Spinal cord (tissue), 10 donors: Measurements from ENCODE around the gene RNASEH1. TPM values are rescaled to one million over a fixed set of nuclear protein-coding genes. Genes with fewer than 3 reads are reported as not detected.

Experiments
- DNase-seq, 6 donors: peaks; one replicate each; pipeline versions ENCODE4 v3.0.0 to v3.0.0-alpha.2; 2013 to 2015; ENCODE audit warnings: low spot score in 6 of 6, low read depth in 4 of 6
- H3K27ac ChIP-seq: one replicate; pipeline ENCODE4 v1.5.1; 2013; ENCODE audit warnings: low read depth, low read length, control low read depth
- H3K27me3 ChIP-seq: one replicate; pipeline ENCODE4 v1.6.1; 2013; ENCODE audit warnings: low read length; ENCODE audit not compliant: control insufficient read depth, insufficient read depth
- H3K36me3 ChIP-seq: one replicate; pipeline ENCODE4 v1.6.1; 2013; ENCODE audit warnings: low read length; ENCODE audit not compliant: control insufficient read depth, insufficient read depth
- H3K4me1 ChIP-seq: one replicate; pipeline ENCODE4 v1.6.1; 2013; ENCODE audit warnings: low read length; ENCODE audit not compliant: control insufficient read depth, insufficient read depth
- H3K4me3 ChIP-seq: one replicate; pipeline ENCODE4 v1.5.1; 2013; ENCODE audit warnings: low read depth, low read length, control low read depth
- H3K9me3 ChIP-seq: one replicate; pipeline ENCODE4 v1.6.1; 2013; ENCODE audit warnings: low read length; ENCODE audit not compliant: control insufficient read depth, insufficient read depth
- WGBS: methylation state at CpG from one replicate; pipeline ENCODE4 v1.1.5; 2013; ENCODE audit warnings: missing lambda C conversion rate; ENCODE audit not compliant: insufficient coverage; 5-methylcytosine and 5-hydroxymethylcytosine counted together
- polyA plus RNA-seq, 2 donors: library from polyadenylated mRNA; unstranded; fragments of 120-200 nt; gene quantifications; one replicate each; pipeline ENCODE4 v1.2.1, GENCODE V29; 2013; ENCODE audit not compliant: insufficient read length in 2 of 2
- total RNA-seq, 2 donors: library from RNA; depleted of rRNA in 1 of 2; stranded (reverse); fragments of 120-200 nt in 1 of 2; fragments of >200 nt in 1 of 2; gene quantifications; one replicate each; pipeline versions ENCODE4 v1.2.3 to v1.2.4, GENCODE V29; 2013 to 2014
- donor health status: healthy.

The RNASEH1 gene
- total and polyA plus RNA-seq, 4 donors = 14.5 to 21.5 (median 18.0) TPM

GRCh38 chr2:3566806-3567205, 8.7 kb upstream of the RNASEH1 start:
- WGBS = 89% methylated on average over 7 of the region's 9 CpGs
- DNase-seq = no peak
- Histone ChIP-seq H3K36me3 (peaks cover 2% of the 10 kb centered on the region), H3K4me3 (no peak overlapping the region), H3K27me3 (no peaks in the 10 kb centered on the region), H3K4me1 (no peaks in the 10 kb centered on the region), H3K27ac (no peak overlapping the region), H3K9me3 (no peaks in the 10 kb centered on the region)

- H3K4me3 ChIP-seq = no peak overlapping the region
- no peak overlapping the region for H3K27ac ChIP-seq
- peaks cover 12% of the 10 kb centered on the region for H3K36me3 ChIP-seq
- no peak for DNase-seq
- WGBS = 43% methylated on average over 2 of the region's 6 CpGs
- no peaks in the 10 kb centered on the region for H3K4me1 ChIP-seq
- no peaks in the 10 kb centered on the region for H3K27me3 ChIP-seq
- H3K9me3 ChIP-seq = no peaks in the 10 kb centered on the region
Measured at GRCh38 chr2:3565117-3565516, 7.0 kb upstream of the RNASEH1 start.

- peaks cover 8% of the 10 kb centered on the region for H3K4me1 ChIP-seq
- no peak for DNase-seq
- 92% methylated on average over 5 of the region's 5 CpGs for WGBS
- no peaks in the 10 kb centered on the region for H3K9me3 ChIP-seq
- peaks cover 13% of the 10 kb centered on the region for H3K36me3 ChIP-seq
- H3K27ac ChIP-seq = no peak overlapping the region
- no peak overlapping the region for H3K4me3 ChIP-seq
- no peaks in the 10 kb centered on the region for H3K27me3 ChIP-seq
Measured at GRCh38 chr2:3563521-3563976, 5.4 kb upstream of the RNASEH1 start.

GRCh38 chr2:3557639-3558204, 411 bp downstream of the RNASEH1 start:
- Histone ChIP-seq H3K4me3 (peak overlapping the region; percentile 80), H3K27ac (peak overlapping the region; percentile 88), H3K4me1 (peaks cover 8% of the 10 kb centered on the region), H3K27me3 (no peaks in the 10 kb centered on the region), H3K9me3 (no peaks in the 10 kb centered on the region), H3K36me3 (peaks cover 41% of the 10 kb centered on the region)
- no peak for DNase-seq
- 0% methylated on average over 40 of the region's 40 CpGs for WGBS

- no peaks in the 10 kb centered on the region for H3K9me3 ChIP-seq
- H3K4me1 ChIP-seq = peaks cover 4% of the 10 kb centered on the region
- H3K27ac ChIP-seq = no peak overlapping the region
- no peak overlapping the region for H3K4me3 ChIP-seq
- 90% methylated on average over 5 of the region's 10 CpGs for WGBS
- H3K27me3 ChIP-seq = no peaks in the 10 kb centered on the region
- no peak for DNase-seq
- H3K36me3 ChIP-seq = peaks cover 60% of the 10 kb centered on the region
Measured at GRCh38 chr2:3553946-3554345, 4.2 kb downstream of the RNASEH1 start.

GRCh38 chr2:3547915-3548314, 10.2 kb downstream of the RNASEH1 start:
- 96% methylated on average over 2 of the region's 2 CpGs for WGBS
- no peak for DNase-seq
- Histone ChIP-seq H3K27ac (no peak overlapping the region), H3K36me3 (peaks cover 75% of the 10 kb centered on the region), H3K9me3 (no peaks in the 10 kb centered on the region), H3K4me1 (no peaks in the 10 kb centered on the region), H3K27me3 (no peaks in the 10 kb centered on the region), H3K4me3 (no peak overlapping the region)

GRCh38 chr2:3545788-3546478, 12.2 kb downstream of the RNASEH1 start:
- Histone ChIP-seq H3K4me3 (no peak overlapping the region), H3K4me1 (no peaks in the 10 kb centered on the region), H3K27me3 (no peaks in the 10 kb centered on the region), H3K9me3 (no peaks in the 10 kb centered on the region), H3K27ac (no peak overlapping the region), H3K36me3 (peaks cover 67% of the 10 kb centered on the region)
- DNase-seq = no peak
- 96% methylated on average over 3 of the region's 10 CpGs for WGBS

- WGBS = 85% methylated on average over 4 of the region's 6 CpGs
- H3K27ac ChIP-seq = no peak overlapping the region
- no peak for DNase-seq
Measured at GRCh38 chr2:3543023-3543683, 15.0 kb downstream of the RNASEH1 start.

GRCh38 chr2:3542107-3542506, 16.0 kb downstream of the RNASEH1 start:
- Histone ChIP-seq H3K4me1 (no peaks in the 10 kb centered on the region), H3K27me3 (no peaks in the 10 kb centered on the region), H3K36me3 (peaks cover 48% of the 10 kb centered on the region), H3K9me3 (no peaks in the 10 kb centered on the region), H3K27ac (no peak overlapping the region), H3K4me3 (no peak overlapping the region)
- DNase-seq = no peak
- WGBS = 100% methylated on average over 1 of the region's 5 CpGs

More at GRCh38 chr2:3543023-3543683, 15.0 kb downstream of the RNASEH1 start:
- Histone ChIP-seq H3K9me3 (no peaks in the 10 kb centered on the region), H3K4me1 (no peaks in the 10 kb centered on the region), H3K4me3 (no peak overlapping the region), H3K36me3 (peaks cover 54% of the 10 kb centered on the region), H3K27me3 (no peaks in the 10 kb centered on the region)
